GM19372 (cell line): ENCODE results near the gene GALNS.
"Not testable (repeated sequence)": the region's sequence is repeated elsewhere in the genome, so short reads cannot be mapped to it uniquely, and the experiment has no call there.

ENCODE experiments used
- ATAC-seq: cut with Tn5 transposase; IDR thresholded peaks from one replicate; pipeline ENCODE4 v1.9.1; 2021; ENCODE audit warnings: mild to moderate bottlenecking, low read depth, moderate library complexity; ENCODE audit not compliant: unreplicated experiment

GALNS gene

GRCh38 chr16:88840600-88841215 is 16.0 kb downstream of the GALNS start:
- ATAC-seq: no peak

GRCh38 chr16:88839745-88840599 is 16.8 kb downstream of the GALNS start:
- no peak for ATAC-seq

DNA sequence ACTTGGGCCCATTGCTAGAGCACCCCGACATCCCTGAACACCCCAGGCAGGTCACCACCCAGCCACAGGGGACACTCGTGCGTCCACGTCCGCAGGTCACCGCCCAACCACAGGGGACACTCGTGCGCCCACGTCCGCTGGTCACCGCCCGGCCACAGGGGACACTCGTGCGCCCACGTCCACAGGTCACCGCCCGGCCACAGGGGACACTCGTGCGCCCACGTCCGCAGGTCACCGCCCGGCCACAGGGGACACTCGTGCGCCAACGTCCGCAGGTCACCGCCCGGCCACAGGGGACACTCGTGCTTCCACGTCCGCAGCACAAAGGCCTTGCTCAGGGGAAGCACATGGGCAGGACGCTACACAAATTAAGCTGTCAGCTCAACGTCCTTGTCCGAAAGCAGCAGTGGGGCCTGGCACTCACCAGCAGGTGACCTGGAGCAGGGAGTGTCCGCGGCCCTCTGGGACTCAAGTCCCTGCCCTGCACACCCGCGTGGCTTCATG is 17.7 kb downstream of the GALNS start:
- ATAC-seq: no peak

- no peak for ATAC-seq
These were observed 18.2 kb downstream of the GALNS start for GRCh38 chr16:88838566-88838965.

GRCh38 chr16:88837806-88838205 is 18.9 kb downstream of the GALNS start:
- no peak for ATAC-seq

- ATAC-seq: no peak
These were observed 20.0 kb downstream of the GALNS start for GRCh38 chr16:88836791-88837190.

- ATAC-seq: no peak
These were observed 20.9 kb downstream of the GALNS start for GRCh38 chr16:88835818-88836217.

DNA sequence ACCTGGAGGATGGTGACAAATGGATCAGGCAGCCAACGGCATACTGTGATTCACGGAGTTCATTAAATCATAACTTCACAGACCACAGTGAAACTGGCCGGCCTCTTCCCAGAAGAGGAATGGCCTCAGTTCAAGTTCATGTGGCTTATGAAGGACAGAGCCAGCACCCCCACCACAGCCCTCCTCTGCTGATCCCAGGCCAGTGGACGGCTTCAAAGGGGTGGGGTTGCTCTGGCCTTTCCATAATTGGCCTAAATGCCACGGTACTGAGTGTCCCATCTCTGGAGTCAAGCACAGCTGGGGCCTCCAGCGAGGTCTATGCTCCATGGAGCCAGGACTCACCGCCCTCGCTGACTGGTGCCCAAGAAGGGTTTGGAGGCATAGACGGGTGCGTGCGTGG is 21.4 kb downstream of the GALNS start:
- no peak for ATAC-seq

- ATAC-seq: no peak
These were observed 22.1 kb downstream of the GALNS start for GRCh38 chr16:88834670-88835069.

- ATAC-seq: no peak
These were observed 23.7 kb downstream of the GALNS start for GRCh38 chr16:88833086-88833485.

- ATAC-seq: no peak
These were observed 24.9 kb downstream of the GALNS start for GRCh38 chr16:88831838-88832237.

DNA sequence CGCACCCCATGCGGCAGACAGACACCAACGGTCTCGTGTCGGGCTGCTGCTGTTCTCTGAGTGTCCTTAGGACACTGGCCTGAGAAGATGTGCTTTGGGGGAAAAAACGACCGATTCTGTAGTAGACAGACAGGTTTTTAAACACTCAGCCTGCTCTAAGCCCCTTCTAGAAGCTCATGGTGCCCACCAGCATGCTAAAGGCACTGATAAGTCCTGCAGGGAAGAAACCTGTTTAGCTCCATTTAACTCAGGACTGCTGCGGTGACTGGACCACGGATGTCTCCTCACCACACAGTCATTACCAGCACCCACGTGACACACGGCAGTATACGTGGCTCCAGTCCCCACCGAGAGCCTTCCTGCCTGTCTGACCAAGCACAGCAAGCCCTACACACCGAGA is 26.0 kb downstream of the GALNS start:
- no peak for ATAC-seq

DNA sequence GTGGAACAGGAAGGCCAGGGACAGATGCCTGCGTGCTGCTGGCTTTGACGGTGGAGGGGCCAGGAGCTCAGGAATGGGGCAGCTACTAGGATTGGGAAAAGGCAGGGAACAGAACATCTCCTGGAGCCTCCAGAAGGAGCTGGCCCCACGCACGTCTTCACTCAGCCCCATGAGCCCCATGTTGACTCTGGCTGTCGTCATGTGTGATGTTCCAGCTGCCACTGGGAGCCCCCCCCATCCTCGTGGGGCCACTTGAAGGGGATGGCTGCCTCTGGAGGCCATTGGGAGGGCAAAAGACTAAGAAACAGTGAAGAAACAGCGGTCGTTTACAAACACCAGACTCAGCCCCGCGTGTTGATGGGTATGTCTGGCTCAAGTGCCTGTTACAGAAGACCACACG is 26.5 kb downstream of the GALNS start:
- ATAC-seq: no peak

DNA sequence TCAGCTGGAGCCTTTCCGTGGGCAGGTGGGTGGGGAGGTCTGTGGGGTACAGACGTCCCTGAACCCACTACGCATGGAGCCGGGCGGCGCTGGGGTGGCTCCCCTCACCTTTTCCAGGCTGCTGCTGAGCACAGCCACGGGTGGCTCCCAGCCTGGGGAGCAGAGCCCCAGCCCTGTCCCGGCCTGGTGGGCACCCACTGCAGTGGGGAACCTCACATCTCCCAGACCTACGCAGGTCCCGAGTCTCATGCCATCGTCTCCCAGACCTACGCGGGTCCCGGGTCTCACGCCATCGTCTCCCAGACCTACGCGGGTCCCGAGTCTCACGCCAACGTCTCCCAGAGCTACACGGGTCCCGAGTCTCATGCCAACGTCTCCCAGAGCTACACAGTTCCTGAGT is 28.0 kb downstream of the GALNS start:
- no peak for ATAC-seq

GRCh38 chr16:88827727-88828126 is 29.0 kb downstream of the GALNS start:
- ATAC-seq: no peak

- ATAC-seq: no peak
These were observed 30.5 kb downstream of the GALNS start for GRCh38 chr16:88826070-88826840.

DNA sequence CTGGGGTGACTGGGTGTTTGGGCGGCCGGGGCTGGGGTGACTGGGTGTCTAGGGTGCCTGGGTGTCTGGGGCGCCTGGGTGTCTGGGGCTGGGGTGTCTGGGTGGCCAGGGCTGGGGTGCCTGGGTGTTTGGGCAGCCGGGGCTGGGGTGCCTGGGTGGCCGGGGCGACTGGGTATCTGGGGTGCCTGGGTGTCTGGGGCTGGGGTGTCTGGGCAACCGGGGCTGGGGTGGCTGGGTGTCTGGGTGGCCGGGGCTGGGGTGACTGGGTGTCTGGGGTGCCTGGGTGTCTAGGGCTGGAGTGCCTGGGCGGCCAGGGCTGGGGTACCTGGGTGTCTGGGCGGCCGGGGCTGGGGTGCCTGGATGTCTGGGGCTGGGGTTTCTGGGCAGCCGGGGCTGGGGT is 31.6 kb downstream of the GALNS start:
- no peak for ATAC-seq

- no peak for ATAC-seq
These were observed 32.3 kb downstream of the GALNS start for GRCh38 chr16:88824256-88825077.

GRCh38 chr16:88823646-88824045 is 33.1 kb downstream of the GALNS start:
- not testable (repeated sequence) for ATAC-seq

DNA sequence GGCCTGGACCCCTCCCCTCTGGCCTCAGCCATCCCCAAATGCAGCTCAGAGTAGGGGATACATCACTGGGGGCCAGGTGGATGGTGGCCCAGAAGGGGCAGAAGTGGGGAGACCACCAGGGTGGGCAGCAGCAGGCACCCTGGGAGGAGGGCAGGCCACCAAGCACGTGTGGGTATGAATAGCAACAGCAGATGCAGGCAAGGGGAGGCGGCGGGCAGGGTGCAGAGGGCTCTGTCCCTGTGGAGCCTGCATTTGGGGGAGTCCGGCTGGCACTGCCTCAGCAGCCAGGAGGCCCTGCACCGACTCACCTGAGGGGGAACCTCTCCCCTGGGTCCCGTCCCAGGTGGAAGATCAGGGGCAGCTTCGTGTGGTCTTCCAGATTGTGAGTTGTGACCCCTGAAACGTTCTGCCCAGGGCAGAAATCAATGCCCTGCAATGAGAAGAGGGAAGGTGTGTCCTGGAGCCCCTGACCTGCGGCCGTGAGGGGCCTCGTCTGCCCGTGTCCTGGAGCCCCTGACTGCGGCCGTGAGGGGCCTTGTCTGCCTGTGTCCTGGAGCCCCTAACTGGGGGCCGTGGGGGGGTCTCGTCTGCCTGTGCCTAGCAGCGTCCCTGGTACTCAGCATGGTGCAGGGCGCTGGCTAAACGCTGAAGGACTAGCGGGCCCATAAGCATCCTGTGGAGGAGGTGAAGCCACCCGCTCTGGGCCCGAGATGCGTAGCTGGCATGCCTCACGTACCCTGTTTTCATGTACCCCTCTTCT is 34.3 kb downstream of the GALNS start:
- no peak for ATAC-seq
